Right lobe of liver (tissue), 6 donors: ENCODE results near the gene GRIK2. TPM values are rescaled to one million over a fixed set of nuclear protein-coding genes. Genes with fewer than 3 reads are reported as not detected.

ENCODE experiments used
- ATAC-seq, 4 donors: fragments of 200-7000 bp; cut with Tn5 transposase; one replicate each; pipeline ENCODE4 v1.9.1; 2020; ENCODE audit warnings: mild to moderate bottlenecking in 4 of 4, moderate library complexity in 4 of 4
- DNase-seq, 3 donors: peaks; one replicate each; pipeline ENCODE4 v3.0.0-alpha.2; 2020
- H3K27ac ChIP-seq, 3 donors: fragments of 200-600 bp; one replicate each; pipeline ENCODE4 v1.8.0; 2022
- H3K27me3 ChIP-seq, 2 donors: fragments of 200-600 bp; one replicate each; pipeline ENCODE4 v1.8.0; 2022
- H3K36me3 ChIP-seq, 4 donors: fragments of 200-600 bp; sonication (generic) in 1 of 4; one replicate each; pipeline versions ENCODE4 v1.5.1 to v1.8.0; 2017 to 2022; ENCODE audit warnings: control low read depth in 1 of 4
- H3K4me1 ChIP-seq, 4 donors: fragments of 200-600 bp; sonication (generic) in 1 of 4; one replicate each; pipeline versions ENCODE4 v1.5.1 to v1.8.0; 2017 to 2022; ENCODE audit warnings: control low read depth in 1 of 4
- H3K4me3 ChIP-seq, 3 donors: fragments of 200-600 bp; one replicate each; pipeline ENCODE4 v1.8.0; 2022
- H3K9me3 ChIP-seq, 4 donors: fragments of 200-600 bp; sonication (generic) in 1 of 4; one replicate each; pipeline versions ENCODE4 v1.5.1 to v1.8.0; 2017 to 2022; ENCODE audit warnings: control low read depth in 1 of 4
- POLR2A ChIP-seq: fragments of 450-650 bp; IDR thresholded peaks from one replicate; pipeline ENCODE4 v1.6.1; 2017; ENCODE audit warnings: antibody characterized with exemption, mild to moderate bottlenecking
- WGBS: methylation state at CpG from one replicate; pipeline ENCODE4 v1.1.6; 2018; ENCODE audit warnings: low coverage, low lambda C conversion rate; ENCODE audit not compliant: insufficient coverage; ENCODE audit errors: missing lambda C conversion rate; 5-methylcytosine and 5-hydroxymethylcytosine counted together
- intact Hi-C, 2 donors: fragments of 100-400 bp; cut with DNase I; formaldehyde crosslinking; loops; one replicate each; pipeline versions ENCODE4 v1.11.2 to v1.14.1; 2022
- total RNA-seq, 6 experiments: library from RNA; depleted of rRNA in 2 of 6; stranded (reverse); fragments of >200 nt in 2 of 6; fragmentation: NEBNext Ultra II Directional in 3 of 6; extraction: Animal tissue kit (Norgen Biotek cat#: 25700) in 3 of 6; gene quantifications; one replicate each; pipeline versions ENCODE4 v1.1.0 to v1.2.4, GENCODE V29; 2016 to 2023
- TF ChIP-seq, protein P1 (sequence below), 4 donors: fragments of 200-600 bp in 3 of 4; fragments of 450-650 bp in 1 of 4; IDR thresholded peaks; one replicate each; pipeline versions ENCODE4 v1.5.1 to v1.8.0; 2016 to 2022; ENCODE audit warnings: antibody characterized with exemption in 4 of 4, mild to moderate bottlenecking in 2 of 4
- donor health status: DM: no; HTN: yes; CAD: no.
- donor health status: DM: no; HTN: no; CAD: no.
- donor health status: DM: no; HTN: no; CAD: no.
- donor health status: DM: no; HTN: yes; CAD: no.
- donor health status: DM: no; HTN: yes; CAD: no.

The GRIK2 gene
- total RNA-seq, 6 experiments from 2014 or later, result 0.04 to 0.24 (median 0.09) TPM; not detected in 3

GRCh38 chr6:101940391-101940790 is 546.9 kb downstream of the GRIK2 start:
- no peak for ATAC-seq
- 64% methylated on average over 2 of the region's 2 CpGs for WGBS
- no peak for DNase-seq

GRCh38 chr6:101956961-101957360 is 563.5 kb downstream of the GRIK2 start:
- Histone ChIP-seq H3K36me3 (no peaks in the 10 kb centered on the region), H3K27me3 (no peaks in the 10 kb centered on the region), H3K4me3 (no peak overlapping the region), H3K9me3 (no peaks in the 10 kb centered on the region), H3K27ac (no peak overlapping the region), H3K4me1 (no peaks in the 10 kb centered on the region)
- intact Hi-C loops, result no loop called here
- ATAC-seq, result no peak
- no peak for TF ChIP-seq POLR2A
- TF ChIP-seq, protein P1, sequence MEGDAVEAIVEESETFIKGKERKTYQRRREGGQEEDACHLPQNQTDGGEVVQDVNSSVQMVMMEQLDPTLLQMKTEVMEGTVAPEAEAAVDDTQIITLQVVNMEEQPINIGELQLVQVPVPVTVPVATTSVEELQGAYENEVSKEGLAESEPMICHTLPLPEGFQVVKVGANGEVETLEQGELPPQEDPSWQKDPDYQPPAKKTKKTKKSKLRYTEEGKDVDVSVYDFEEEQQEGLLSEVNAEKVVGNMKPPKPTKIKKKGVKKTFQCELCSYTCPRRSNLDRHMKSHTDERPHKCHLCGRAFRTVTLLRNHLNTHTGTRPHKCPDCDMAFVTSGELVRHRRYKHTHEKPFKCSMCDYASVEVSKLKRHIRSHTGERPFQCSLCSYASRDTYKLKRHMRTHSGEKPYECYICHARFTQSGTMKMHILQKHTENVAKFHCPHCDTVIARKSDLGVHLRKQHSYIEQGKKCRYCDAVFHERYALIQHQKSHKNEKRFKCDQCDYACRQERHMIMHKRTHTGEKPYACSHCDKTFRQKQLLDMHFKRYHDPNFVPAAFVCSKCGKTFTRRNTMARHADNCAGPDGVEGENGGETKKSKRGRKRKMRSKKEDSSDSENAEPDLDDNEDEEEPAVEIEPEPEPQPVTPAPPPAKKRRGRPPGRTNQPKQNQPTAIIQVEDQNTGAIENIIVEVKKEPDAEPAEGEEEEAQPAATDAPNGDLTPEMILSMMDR (IDR thresholded peaks at IDR 0.05), result no peak
- DNase-seq, result no peak
- WGBS, result 79% methylated on average over 2 of the region's 2 CpGs

More at GRCh38 chr6:101940391-101940790, 546.9 kb downstream of the GRIK2 start:
- Histone ChIP-seq H3K9me3 (no peaks in the 10 kb centered on the region), H3K4me3 (no peak overlapping the region), H3K27ac (no peak overlapping the region), H3K4me1 (no peaks in the 10 kb centered on the region), H3K27me3 (no peaks in the 10 kb centered on the region), H3K36me3 (no peaks in the 10 kb centered on the region)
- TF ChIP-seq, protein P1 (IDR thresholded peaks at IDR 0.05), result no peak
- no peak for TF ChIP-seq POLR2A
- intact Hi-C loops, result no loop called here

- intact Hi-C loops, result no loop called here
- Histone ChIP-seq H3K9me3 (no peaks in the 10 kb centered on the region), H3K27me3 (no peaks in the 10 kb centered on the region), H3K4me3 (no peak overlapping the region), H3K36me3 (no peaks in the 10 kb centered on the region), H3K27ac (no peak overlapping the region), H3K4me1 (no peaks in the 10 kb centered on the region)
- WGBS, result 75% methylated on average over 7 of the region's 8 CpGs
- TF ChIP-seq POLR2A, result no peak
- TF ChIP-seq, protein P1 (IDR thresholded peaks at IDR 0.05), result no peak
- no peak for ATAC-seq
- no peak for DNase-seq
Observed at GRCh38 chr6:101961357-101961756, 567.8 kb downstream of the GRIK2 start.

DNA sequence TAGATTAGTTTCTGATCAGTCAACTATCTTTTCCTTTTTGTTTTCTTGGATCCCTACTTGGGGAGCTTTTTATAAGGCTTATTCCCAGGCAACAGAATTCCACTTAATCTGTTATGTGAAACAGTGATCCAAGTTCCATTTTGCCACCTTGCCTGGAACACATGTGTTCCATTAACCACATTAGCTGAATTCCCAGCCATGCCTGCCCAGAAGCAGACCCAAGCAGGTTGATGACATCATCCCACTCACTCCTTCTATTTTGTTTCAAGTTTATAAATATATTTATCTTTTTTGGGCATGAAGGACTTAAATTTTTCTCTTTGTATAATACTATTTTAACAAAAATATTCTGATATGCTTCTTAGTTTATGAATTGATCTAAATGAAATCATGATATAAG is 587.4 kb downstream of the GRIK2 start:
- no peak for ATAC-seq
- Histone ChIP-seq H3K4me3 (no peak overlapping the region), H3K36me3 (no peaks in the 10 kb centered on the region), H3K4me1 (no peaks in the 10 kb centered on the region), H3K27me3 (no peaks in the 10 kb centered on the region), H3K9me3 (no peaks in the 10 kb centered on the region), H3K27ac (no peak overlapping the region)
- DNase-seq, result no peak
- intact Hi-C loops, result no loop called here
- TF ChIP-seq, protein P1 (IDR thresholded peaks at IDR 0.05), result no peak
- TF ChIP-seq POLR2A, result no peak

- H3K27me3 ChIP-seq, result no peaks in the 10 kb centered on the region
- 78% methylated on average over 3 of the region's 3 CpGs for WGBS
- intact Hi-C loops, result no loop called here
- TF ChIP-seq, protein P1 (IDR thresholded peaks at IDR 0.05), result no peak
- TF ChIP-seq POLR2A, result no peak
- no peaks in the 10 kb centered on the region for H3K36me3 ChIP-seq
- H3K4me1 ChIP-seq, result no peaks in the 10 kb centered on the region
- no peaks in the 10 kb centered on the region for H3K9me3 ChIP-seq
- H3K4me3 ChIP-seq, result no peak overlapping the region
- DNase-seq (no peak), ATAC-seq (no peak)
- no peak overlapping the region for H3K27ac ChIP-seq
Observed at GRCh38 chr6:101986476-101986875, 593.0 kb downstream of the GRIK2 start.
